ENCODE measurements around the gene OSBP2. TPM values are rescaled to one million over a fixed set of nuclear protein-coding genes. Genes with fewer than 3 reads are reported as not detected.

The OSBP2 gene
- total and polyA plus RNA-seq, 2 donors, result 1.5 to 5.2 TPM

DNA sequence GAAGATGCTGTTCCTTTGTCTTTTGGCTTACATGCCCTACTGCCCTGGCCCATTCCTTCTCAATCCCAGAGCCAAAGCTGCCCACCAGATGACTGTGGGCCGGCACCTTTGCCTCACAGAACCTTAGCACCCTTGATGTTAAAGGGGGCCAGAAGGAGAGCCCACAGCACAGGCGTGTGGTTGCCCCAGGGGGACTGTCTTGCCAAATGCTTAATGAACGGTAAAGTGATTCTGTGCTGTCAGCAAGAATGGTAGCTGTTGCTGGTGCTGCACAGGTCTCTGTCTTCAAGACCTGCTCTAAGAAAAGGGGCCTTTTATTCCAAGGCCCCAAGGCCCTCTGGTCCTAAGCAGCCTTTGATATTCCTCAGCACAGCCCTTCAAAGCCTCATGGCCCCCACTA is 160.6 kb downstream of the OSBP2 start:
- Histone ChIP-seq H3K27ac (ENCODE audit: low read depth) (no peak overlapping the region), H3K4me3 (ENCODE audit: low read depth, low read length) (no peak overlapping the region), H3K4me1 (ENCODE audit: insufficient read depth) (no peaks in the 10 kb centered on the region), H3K36me3 (ENCODE audit: insufficient read depth) (no peaks in the 10 kb centered on the region)
- DNase-seq (ENCODE audit: extremely low spot score), result no peak
- WGBS, result 85% methylated on average over 3 of the region's 3 CpGs

DNA sequence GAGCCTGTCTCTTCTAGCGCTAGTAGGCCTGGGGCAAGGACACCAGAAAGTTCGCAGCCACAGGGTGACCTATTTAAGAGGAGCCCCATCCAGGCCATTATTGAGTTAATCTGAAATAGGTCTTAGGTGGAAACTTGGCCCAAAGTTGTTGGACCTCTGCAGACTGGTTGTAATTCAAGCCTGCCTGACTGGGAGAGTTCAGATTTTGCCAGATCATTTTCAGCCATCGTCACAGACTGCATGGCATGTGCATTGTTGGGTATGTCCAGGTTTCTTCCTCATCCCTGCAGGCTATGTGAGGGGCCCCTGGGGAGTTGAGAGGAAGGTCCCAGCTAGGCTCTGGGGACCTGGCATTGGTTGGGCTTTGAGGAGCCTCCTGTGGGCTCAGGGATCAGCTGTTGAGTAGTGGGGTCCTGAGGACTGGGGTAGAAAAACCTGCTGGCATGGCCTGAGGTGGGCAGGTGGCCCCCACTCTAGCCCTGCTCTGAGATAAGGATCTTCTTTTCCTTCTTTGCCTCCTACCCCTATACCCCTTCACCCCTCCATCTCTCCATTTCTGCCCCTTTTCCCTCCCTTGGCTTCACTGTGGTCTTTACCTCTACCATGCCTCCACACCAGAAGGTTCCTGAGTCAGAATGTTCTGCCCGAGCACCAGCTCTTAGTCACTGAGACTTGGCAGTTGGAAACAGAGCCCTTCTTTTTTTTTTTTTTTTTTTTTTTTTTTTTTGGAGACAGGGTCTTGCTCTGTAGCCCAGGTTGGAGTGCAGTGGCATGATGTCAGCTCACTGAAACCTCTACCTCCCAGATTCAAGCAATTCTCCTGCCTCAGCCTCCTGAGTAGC is 161.2 kb downstream of the OSBP2 start:
- no peak for DNase-seq (ENCODE audit: extremely low spot score)
- Histone ChIP-seq H3K27ac (ENCODE audit: low read depth) (no peak overlapping the region), H3K4me1 (ENCODE audit: insufficient read depth) (no peaks in the 10 kb centered on the region), H3K4me3 (ENCODE audit: low read depth, low read length) (no peak overlapping the region), H3K36me3 (ENCODE audit: insufficient read depth) (no peaks in the 10 kb centered on the region)
- 77% methylated on average over 4 of the region's 4 CpGs for WGBS

DNA sequence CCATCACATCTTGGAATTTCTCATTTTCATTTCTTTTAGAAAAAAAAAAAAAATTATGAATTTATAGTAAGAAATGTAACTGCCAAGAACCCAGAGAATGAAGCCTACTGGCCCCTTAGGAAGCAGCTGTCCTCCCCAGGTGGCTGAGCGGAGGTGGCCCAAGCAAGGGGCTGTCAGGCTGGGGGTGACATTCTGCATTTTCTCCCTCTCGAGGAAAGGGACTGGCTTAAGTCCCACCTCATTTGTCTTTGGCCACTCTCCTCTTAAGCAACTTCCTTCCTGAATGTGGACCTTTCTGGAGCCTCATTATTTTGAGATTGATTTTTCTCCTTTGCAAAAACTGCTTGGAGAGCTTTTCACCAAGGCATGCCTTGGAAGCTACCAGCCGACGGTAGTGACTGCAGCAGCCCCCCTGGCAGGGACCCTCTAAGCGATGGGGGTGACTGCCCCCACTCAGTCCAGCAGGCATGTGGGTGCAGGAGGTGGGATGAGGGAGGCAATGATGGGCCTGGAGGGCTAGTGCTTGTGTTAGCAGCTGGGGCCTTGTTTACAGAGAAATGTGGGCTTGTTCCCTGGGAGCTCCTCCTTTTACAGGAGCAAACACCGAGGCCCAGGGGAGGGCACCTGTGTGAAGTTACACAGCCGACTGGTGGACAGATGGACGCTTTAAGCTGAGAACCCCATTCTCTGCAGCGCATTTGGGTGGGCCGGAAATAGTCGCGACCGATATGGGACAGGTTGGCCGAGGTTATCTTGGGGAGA is 162.2 kb downstream of the OSBP2 start:
- no peaks in the 10 kb centered on the region for H3K4me1 ChIP-seq (ENCODE audit: insufficient read depth)
- no peak overlapping the region for H3K27ac ChIP-seq (ENCODE audit: low read depth)
- WGBS, result 71% methylated on average over 14 of the region's 14 CpGs
- DNase-seq (ENCODE audit: extremely low spot score), result no peak
- no peaks in the 10 kb centered on the region for H3K36me3 ChIP-seq (ENCODE audit: insufficient read depth)
- no peak overlapping the region for H3K4me3 ChIP-seq (ENCODE audit: low read depth, low read length)

DNA sequence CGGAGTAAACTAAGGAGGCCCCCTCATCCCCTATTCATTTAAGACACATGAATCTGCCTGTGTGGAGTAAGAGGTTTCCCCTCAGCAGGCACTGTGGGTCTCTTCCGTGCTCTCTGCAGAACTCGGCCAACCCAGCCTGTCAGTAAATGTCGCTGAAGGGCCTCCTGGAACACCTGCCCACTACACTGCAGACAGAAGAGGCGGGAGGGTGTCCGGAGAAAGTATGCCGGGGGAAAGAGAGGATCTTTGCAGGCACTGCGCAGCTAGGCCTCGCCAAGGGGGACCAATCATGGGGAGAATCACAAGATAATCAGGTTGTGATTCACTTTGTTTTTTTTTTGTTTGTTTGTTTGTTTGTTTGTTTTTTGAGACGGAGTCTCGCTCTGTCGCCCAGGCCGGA is 163.1 kb downstream of the OSBP2 start:
- Histone ChIP-seq H3K36me3 (ENCODE audit: insufficient read depth) (no peaks in the 10 kb centered on the region), H3K4me1 (ENCODE audit: insufficient read depth) (no peaks in the 10 kb centered on the region), H3K4me3 (ENCODE audit: low read depth, low read length) (no peak overlapping the region), H3K27ac (ENCODE audit: low read depth) (no peak overlapping the region)
- DNase-seq (ENCODE audit: extremely low spot score), result no peak
- 92% methylated on average over 12 of the region's 13 CpGs for WGBS

DNA sequence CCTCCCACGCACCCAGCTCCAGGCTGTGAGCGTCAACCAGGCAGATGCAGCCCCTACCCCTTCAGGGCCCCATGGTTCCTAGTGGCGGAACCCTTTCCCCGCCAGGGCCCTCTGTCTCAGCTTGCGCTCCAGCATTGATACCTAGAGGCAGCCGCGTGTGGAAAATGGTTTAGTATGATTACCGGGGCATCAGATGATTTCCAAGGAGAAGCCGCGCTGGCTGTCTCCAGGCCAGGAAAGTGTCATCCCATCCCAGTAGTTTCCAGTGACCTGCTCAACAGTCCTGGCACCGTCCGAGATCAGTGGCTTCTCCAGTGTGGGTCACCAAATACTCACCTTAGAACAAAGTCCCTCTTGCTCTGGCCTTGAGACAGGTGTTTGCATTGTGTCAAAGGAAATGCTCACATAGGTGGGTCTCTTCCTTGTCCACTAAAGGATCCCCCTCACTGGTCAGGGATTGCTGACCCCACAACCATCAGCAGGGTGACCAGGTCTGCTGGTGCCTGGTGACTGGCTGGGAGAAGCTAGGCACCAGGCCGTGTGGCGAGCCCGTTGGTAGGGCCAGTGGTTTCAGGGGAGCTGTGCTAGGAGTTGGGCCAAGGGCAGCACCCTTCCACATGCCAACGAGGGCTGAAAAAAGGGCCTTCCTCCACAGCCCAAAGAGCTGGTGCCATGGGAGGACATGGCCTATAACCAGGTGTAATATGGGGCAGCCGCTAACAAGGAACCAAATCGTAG is 164.5 kb downstream of the OSBP2 start:
- Histone ChIP-seq H3K4me3 (ENCODE audit: low read depth, low read length) (no peak overlapping the region), H3K36me3 (ENCODE audit: insufficient read depth) (no peaks in the 10 kb centered on the region), H3K27ac (ENCODE audit: low read depth) (no peak overlapping the region), H3K4me1 (ENCODE audit: insufficient read depth) (no peaks in the 10 kb centered on the region)
- WGBS, result 92% methylated on average over 18 of the region's 18 CpGs
- DNase-seq (ENCODE audit: extremely low spot score), result no peak

DNA sequence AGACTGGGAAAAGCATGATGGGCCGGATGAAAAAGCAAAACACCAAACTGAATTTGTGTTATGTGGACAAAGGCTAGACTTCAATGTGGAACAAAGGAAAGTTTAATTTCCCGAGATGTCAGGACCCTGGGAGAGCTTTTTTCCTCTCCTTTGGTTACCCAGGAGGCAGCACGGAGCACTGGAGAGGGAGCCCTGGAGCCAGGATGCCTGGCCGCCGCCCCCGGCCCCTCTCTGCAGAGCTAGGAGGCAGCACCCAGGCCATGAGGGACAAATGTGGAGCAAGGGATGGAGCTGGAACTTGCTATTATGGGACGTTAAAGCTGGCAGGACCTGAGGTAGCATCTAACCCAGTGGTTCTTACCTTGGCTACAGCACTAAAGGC is 165.0 kb downstream of the OSBP2 start:
- Histone ChIP-seq H3K4me3 (ENCODE audit: low read depth, low read length) (no peak overlapping the region), H3K4me1 (ENCODE audit: insufficient read depth) (no peaks in the 10 kb centered on the region), H3K36me3 (ENCODE audit: insufficient read depth) (no peaks in the 10 kb centered on the region), H3K27ac (ENCODE audit: low read depth) (no peak overlapping the region)
- DNase-seq (ENCODE audit: extremely low spot score), result no peak
- 91% methylated on average over 7 of the region's 7 CpGs for WGBS

DNA sequence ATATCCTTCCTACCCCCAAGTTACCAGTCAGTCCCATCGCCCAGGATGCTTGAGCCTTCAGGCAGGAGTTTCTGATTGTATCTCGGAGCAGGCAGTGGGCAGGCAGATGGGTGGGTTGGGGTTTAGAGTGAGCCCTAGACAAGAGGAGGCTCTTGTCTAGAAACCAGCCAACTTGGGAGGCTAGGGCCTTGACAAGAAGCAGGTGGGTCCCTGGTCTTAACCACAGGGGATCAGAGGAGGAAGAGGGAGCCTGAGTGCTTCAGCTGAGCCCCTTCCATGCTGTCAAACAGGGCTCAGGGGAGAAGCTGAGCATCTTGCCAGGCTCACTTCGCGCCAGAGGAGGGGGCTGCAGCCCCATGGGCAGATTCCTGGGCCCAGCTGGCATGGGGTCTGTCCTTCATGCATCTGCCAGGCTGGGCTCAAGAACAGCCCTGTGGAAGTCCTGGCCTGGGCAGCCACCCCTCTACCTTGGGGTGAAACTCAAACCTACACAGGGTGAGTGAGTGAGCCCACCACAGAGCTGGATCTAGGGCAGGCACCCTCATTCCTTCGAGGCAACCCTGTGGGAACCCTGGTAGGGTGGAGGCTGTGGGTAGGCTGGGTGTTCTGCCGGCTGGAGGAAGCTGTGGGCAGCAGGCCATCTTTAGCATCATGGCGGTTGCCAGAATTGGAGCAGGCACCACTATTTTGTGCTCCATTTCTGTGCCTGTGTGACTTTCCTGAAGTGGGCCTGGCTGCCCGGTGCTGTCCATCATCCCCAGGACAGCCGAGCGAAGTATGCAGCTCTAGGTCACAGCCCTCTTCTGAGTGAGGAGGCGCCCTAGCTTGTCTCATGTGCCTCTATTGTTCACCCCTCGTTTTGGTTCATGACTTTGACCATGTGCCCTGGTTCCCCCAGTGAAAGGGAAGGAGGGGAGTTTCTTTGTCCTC is 165.8 kb downstream of the OSBP2 start:
- no peaks in the 10 kb centered on the region for H3K4me1 ChIP-seq (ENCODE audit: insufficient read depth)
- no peaks in the 10 kb centered on the region for H3K36me3 ChIP-seq (ENCODE audit: insufficient read depth)
- H3K27ac ChIP-seq (ENCODE audit: low read depth), result no peak overlapping the region
- H3K4me3 ChIP-seq (ENCODE audit: low read depth, low read length), result no peak overlapping the region
- DNase-seq (ENCODE audit: extremely low spot score), result no peak
- 77% methylated on average over 12 of the region's 12 CpGs for WGBS

DNA sequence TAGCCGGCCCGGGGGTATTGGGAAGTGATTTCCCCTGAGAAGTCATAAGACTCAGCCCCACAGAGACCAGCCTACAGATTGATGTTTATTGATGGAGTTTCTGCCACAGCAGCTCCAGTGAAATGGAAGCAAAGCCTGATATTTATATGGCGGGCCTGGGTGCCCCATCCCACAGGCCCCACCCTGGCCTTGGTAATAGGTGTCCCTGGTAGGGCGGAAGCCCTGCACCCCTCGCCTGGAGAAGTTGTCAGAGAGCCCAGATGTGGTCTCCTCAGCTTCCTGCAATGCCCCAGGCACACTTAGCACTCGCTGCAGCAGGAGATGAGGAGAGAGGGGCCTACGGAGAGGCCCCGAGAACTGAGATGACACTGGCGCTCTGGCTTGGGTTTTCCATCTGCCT is 166.5 kb downstream of the OSBP2 start:
- no peaks in the 10 kb centered on the region for H3K36me3 ChIP-seq (ENCODE audit: insufficient read depth)
- H3K4me1 ChIP-seq (ENCODE audit: insufficient read depth), result no peaks in the 10 kb centered on the region
- DNase-seq (ENCODE audit: extremely low spot score), result no peak

DNA sequence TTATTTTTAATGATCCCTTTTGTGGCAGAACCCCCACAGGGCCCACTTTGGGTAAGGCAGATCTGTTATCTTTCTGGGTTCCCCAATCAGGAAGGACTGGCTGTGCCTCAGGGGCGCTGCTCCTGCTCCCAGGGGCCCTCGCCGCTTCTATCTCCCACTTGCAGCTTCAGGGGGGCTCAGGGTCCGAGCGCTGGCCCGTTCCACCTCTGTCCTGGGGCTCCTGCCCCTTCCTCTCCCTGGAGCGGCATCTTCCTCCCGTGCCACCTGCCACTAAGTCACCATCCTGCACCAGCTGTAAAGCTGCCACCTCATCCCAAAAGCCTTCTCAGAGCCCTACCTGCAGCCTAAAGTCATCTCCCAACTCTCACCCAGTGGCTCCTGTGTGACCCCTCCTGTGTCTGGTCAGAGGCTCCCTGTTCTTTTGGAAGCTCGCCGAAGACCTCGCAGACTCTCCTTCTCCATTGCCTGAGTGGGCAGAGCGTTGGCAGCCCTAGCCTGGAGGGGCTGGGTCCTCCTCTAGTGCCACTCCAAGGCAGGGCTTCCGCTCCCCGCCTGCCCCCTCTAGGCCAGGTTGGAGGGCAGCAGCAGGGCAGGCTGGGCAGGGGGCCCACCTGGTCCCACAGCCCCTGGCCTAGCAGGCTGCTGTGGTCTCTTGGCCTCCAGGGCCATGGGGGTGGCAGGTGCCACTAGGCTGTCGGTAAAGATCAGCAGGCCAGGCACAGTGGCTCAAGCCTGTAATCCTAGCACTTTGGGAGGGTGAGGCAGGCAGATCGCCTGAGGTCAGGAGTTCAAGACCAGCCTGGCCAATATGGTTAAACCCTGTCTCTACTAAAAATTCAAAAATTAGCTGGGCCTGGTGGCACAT is 167.2 kb downstream of the OSBP2 start:
- 85% methylated on average over 16 of the region's 16 CpGs for WGBS
- Histone ChIP-seq H3K4me3 (ENCODE audit: low read depth, low read length) (no peak overlapping the region), H3K36me3 (ENCODE audit: insufficient read depth) (no peaks in the 10 kb centered on the region), H3K27ac (ENCODE audit: low read depth) (no peak overlapping the region), H3K4me1 (ENCODE audit: insufficient read depth) (no peaks in the 10 kb centered on the region)
- no peak for DNase-seq (ENCODE audit: extremely low spot score)

More for the DNA sequence above, 166.5 kb downstream of the OSBP2 start:
- WGBS, result 85% methylated on average over 9 of the region's 9 CpGs
- Histone ChIP-seq H3K27ac (ENCODE audit: low read depth) (no peak overlapping the region), H3K4me3 (ENCODE audit: low read depth, low read length) (no peak overlapping the region)

DNA sequence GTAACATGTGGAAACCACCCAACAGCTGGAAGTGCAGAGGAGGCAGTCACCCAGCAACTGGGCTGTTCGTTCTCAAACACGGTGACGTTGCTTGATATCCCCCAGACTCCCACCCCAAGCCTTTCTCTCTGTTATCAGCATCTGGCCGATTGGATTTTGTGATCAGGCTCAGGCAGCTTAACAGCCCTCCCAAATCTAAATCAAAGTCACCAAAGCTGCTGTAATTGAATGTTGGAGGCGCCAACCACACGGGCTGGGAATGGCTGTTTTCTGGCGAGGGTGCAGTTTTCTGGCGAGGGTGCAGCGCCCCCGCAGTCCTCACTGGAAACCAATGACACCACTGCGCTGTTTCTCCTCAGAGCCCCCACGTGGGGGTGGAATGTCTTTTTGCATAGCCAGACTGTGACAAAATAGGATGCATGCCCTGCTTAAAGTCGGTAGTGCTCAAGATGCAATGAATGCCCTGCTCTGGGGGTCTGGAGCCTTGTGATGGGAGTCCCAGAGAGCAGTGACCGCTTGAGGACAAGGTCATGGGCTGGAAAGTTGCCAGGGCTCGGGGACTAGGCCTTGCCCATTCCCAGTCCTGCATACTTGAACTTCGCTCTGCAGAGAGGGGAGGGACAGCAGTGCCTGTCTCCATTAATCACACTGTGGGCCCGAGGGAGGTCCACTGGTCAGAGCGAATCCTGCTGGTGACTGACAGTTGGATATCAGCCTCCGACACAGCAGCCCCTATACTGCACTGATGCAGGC is 168.6 kb downstream of the OSBP2 start:
- H3K4me1 ChIP-seq (ENCODE audit: insufficient read depth), result no peaks in the 10 kb centered on the region
- H3K36me3 ChIP-seq (ENCODE audit: insufficient read depth), result no peaks in the 10 kb centered on the region
- no peak for DNase-seq (ENCODE audit: extremely low spot score)
- H3K4me3 ChIP-seq (ENCODE audit: low read depth, low read length), result no peak overlapping the region
- 35% methylated on average over 19 of the region's 19 CpGs for WGBS
- H3K27ac ChIP-seq (ENCODE audit: low read depth), result no peak overlapping the region

DNA sequence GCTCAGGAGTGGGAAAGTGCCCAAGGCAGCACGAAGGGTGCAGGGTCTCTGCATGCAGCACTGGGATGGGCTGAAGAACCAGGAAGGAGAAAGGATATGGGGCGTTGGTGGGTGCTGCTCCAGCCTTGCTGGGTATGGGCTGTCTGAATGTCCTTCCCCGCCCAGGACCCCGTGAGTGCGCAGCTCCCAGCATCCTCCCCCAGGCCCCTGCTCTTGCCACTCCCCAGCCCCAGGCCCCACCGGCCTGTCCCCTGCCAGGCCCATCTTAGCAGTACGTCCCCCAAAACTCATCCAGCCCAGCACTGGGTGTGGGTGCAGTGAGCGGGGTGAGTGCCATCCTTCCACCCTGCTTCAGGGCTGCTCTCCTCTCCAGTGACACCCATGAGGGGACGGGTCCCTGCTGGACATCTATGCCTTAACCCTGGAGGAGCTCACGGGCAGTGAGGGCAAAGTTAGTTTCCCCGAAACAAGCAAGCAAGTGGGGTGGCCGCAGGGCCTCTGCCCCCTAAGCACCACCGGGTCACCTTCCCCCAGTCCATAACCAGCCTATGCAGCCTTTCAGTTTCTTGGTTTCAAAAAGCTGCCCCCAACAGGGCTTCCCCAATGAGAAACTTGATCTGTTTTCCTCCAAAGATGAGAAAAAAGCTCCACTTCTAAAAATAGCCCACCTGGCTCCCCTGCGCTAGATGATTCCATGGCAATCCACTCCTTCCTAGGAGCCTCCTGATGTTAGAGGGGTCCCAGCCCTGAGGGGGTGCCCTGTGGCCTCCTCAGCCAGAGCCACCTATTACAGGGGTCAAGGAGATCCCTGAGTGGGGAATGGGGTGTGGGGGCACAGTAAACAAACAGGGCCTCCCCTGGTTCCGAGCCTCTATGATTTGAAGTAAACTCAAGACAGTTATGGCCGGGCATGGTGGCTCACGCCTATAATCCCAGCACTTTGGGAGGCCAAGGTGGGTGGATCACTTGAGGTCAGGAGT is 170.1 kb downstream of the OSBP2 start:
- H3K36me3 ChIP-seq (ENCODE audit: insufficient read depth), result no peaks in the 10 kb centered on the region
- H3K4me1 ChIP-seq (ENCODE audit: insufficient read depth), result no peaks in the 10 kb centered on the region
- no peak for DNase-seq (ENCODE audit: extremely low spot score)
- H3K27ac ChIP-seq (ENCODE audit: low read depth), result no peak overlapping the region
- H3K4me3 ChIP-seq (ENCODE audit: low read depth, low read length), result no peak overlapping the region
- 97% methylated on average over 17 of the region's 17 CpGs for WGBS
